Stimulated activated CD4-positive, alpha-beta T cell treated with anti-CD3 and anti-CD28 coated beads, Interleukin-1b, Interleukin-23, amount 100 ng/mL, for 4 hours (primary cell): ENCODE results near the gene ADAD1.
"Not testable (repeated sequence)": the region's sequence is repeated elsewhere in the genome, so short reads cannot be mapped to it uniquely, and the experiment has no call there.

ENCODE experiments used
- DNase-seq, 2 donors: peaks; one replicate each; pipeline ENCODE4 v3.0.0-alpha.2; 2020; ENCODE audit warnings: low read depth in 2 of 2

ADAD1 gene

DNA sequence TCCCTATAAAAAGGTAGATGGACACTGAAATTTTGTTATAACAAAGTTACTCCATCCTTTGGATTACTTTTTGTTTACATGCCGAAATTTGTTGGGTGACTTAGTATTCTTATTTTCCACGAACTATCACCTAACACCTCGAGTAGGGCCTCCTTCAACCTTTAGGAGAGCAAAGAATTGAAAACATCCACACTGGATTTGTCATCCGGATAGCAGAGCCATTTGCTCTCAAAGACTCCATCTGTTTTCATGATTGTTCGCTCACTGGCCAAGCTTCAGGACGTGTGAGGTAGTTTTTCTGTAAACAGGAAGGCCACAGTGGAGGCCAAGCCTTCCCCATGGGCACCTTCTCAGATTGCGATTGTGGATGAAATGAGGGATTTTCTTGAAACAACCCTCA lies at the start of gene ADAD1:
Gene ADAD1 (plus strand): TSS at position 301 of the 400 bp plus-strand sequence. CDS start 1,059 bp downstream, outside the sequence.
- no peak for DNase-seq

DNA sequence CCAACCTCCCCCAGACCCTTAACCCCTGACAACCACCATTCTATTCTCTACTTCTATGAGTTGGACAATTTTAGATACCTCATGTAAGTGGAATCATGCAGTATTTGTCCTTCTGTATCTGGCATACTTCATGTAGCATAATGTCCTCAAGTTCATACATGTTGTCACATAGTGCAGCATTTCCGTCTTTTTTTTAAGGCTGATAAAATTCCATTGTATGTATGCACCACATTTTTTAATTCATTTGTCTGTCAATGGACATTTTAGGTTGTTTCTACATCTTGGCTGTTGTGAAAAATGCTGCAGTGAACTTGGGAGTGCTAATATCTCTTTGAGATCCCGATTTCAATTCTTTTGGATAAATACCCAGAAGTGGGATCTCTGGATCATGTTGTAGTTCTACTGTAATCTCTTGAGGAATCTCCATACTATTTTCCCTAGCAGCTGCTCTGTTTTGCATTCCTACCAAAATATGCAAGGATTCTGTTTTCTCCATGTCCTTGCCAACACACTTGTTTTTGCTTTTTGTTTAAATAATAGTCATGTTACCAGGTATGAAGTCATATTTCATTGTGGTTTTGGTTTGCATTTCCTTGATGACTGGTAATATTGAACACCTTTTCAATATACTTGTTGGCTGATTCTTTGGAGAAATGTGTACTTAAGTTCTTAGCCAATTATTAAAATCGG lies 48.8 kb upstream of the ADAD1 start:
- DNase-seq = no peak

DNA sequence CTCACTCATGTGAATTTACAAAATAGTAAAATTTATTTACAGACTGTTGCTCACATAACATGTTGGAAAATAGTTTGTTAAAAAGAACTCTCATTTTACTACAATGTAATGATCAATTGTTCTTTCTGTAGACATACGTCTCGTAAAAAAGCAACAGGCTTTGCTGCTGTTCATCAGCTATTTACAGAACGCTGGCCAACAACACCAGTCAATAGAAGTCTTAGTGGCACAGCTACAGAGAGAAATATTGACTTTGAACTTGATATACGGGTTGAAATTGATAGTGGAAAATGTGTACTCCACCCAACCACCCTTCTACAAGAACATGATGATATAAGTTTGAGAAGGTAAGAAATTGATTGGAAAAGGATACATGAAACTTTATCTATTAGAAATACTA lies 47.6 kb upstream of the ADAD1 start:
- DNase-seq = no peak

DNA sequence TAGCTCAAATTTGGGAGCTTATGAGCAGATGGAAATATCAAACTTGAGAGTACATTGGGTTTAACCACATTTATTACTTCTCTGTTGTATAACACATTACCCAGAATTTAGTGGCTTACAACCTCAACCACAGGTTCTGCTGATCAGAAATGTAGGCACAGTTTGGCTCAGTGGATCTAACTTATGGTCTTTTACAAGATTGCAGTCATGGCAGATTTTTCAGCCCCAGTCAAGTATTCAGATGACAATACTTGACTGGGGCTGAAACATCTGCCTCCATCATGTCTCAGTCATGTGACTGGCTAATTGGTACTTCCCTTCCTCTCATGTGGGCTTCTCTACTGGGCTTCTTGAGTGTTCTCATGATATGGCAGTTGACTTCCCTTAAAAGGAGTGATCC lies 44.0 kb upstream of the ADAD1 start:
- no peak for DNase-seq

DNA sequence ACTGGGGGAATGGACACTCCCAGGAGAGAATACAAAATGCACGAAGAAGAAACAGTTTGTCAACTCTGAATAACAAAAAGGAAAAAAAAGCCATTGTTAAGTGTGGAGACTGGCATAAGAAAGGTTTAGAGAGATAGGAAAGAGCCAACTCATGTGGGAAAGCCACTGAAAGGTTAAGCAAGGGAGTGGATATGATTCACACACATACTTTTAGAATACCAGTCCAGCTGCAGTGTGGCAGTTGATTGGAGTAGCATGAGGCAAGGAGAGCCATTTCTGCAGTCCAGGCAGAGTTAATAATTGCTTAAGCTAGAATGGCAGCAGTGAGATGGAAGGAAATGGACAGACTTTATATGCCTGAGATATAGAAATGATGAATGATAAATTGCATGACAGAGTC lies 36.9 kb upstream of the ADAD1 start:
- no peak for DNase-seq

DNA sequence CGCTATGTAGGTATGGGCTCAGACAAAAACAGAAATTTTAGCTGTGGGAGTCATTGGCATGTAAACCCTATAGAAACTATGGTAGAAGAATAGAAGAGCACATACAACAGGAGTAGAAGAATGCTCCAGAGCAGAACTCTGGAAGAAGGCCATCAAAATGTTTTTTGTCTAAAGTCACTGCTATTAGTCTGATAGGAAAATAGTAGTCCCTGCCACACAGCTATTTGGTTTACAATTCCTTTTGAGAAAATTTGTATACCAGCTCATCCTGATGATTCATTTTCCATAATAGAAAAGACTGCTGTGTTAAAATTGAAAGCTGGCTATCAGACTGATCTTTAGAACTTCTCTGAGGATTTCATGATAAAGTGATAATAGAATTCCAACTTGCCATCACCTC lies 32.8 kb upstream of the ADAD1 start:
- DNase-seq = no peak

DNA sequence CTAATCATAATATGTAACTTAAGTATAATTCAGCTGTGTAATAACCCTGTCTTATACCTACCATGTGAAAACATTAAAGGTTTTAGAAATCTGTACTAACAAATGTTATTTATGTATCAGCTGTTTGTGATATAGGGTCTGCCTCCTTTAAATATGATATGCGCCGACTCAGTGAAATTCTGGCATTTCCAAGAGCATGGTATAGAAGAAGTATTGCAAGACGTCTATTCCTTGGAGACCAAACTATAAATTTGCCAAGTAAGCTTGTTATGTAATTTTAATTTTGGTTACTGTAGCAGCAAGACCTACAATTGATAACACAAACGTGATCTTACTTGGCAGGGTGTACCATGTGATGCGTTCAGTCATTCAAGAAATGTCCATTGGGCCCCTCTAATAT lies 32.3 kb upstream of the ADAD1 start:
- no peak for DNase-seq

DNA sequence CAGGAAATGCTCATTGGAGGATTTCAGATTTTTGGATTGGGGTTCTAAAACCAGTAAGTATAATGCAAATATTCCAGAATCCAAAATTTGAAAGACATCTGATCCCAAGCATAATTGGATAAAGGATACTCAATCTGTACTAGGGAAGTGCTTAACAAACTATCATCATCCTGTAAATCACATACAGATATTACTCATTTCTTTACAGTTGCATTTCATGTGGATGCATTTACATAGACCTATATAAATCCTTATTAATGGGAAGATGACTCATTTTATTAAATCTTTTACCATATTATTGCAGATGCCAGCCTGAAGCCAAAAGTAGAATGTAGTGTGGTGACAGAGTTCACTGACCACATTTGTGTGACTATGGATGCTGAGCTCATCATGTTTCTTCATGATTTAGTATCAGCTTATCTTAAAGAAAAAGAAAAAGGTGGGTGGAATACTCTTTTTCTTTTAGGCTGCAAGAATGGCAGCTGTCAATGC lies 22.4 kb upstream of the ADAD1 start:
- DNase-seq = no peak

DNA sequence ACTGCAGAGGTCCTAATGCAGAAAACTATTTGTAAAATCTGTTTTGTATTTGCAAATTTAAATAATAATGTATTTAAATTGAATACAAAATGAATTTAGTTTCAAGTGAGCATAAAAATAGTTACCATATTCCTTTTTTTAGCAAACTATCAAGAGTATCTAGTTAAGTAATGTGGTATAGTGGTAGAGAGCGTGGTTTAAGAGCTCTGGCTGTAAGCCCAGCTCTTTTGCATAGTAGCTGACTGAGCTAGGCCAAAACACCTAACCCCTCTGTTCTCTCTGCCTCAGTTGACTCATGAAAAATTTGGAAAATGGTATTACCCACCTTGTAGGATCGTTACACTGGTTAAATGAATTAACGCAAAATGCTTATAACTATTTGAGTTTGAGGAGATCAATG lies 18.1 kb upstream of the ADAD1 start:
- DNase-seq = no peak

DNA sequence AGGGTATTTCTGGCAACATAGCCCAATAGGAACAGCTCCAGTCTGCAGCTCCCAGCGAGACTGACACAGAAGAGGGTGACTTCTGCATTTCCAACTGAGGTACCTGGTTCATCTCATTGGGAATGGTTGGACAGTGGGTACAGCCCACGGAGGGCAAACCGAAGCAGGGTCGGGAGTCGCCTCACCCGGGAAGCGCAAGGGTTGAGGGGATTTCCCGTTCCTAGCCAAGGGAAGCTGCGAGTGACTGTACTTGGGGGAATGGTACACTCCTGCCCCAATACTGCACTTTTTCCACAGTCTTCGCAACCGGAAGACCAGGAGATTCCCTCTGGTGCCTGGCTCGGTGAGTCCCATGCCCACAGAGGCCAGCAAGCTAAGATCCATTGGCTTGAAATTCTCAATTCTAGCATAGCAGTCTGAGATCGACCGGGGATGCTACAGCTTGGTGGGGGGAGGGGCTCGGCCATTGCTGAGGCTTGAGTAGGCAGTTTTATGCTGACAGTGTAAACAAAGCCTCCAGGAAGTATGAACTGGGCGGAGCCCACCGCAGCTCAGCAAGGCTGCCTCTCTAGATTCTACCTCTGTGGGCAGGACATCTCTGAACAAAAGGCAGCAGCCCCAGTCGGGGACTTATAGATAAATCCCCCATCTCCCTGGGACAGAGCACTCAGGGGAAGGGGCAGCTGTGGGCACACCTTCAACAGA lies 14.0 kb upstream of the ADAD1 start:
- DNase-seq = peak in 1 of 2 donors; percentile 0

DNA sequence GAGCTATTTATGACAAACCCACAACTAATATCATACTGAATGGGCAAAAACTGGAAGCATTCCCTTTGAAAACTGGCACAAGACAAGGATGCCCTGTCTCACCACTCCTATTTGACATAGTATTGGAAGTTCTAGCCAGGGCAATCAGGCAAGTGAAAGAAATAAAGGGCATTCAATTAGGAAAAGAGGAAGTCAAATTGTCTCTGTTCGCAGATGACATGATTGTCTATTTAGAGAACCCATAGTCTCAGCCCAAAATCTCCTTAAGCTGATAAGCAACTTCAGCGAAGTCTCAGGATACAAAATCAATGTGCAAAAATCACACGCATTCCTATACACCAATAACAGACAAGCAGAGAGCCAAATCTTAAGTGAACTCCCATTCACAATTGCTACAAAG lies 10.0 kb upstream of the ADAD1 start:
- DNase-seq = not testable (repeated sequence)

DNA sequence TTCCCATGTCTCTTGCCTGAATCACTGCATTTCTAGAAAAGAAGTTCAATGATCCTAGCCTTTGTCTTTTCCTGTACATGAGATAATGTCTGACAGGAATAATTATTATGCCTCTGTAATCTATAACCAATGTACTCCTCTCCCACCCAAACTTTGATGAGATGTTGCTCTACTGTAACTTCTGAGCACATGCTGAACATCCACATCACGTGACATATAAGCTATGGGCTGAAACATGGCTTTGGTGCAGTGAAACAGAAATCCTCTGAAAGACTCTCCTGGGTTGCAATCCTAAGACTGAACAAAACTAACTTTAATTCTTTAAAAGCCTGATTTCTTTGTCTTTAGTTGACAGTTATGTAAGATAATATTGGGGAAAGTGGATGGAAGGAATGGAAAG lies 1.5 kb upstream of the ADAD1 start:
- DNase-seq = no peak

DNA sequence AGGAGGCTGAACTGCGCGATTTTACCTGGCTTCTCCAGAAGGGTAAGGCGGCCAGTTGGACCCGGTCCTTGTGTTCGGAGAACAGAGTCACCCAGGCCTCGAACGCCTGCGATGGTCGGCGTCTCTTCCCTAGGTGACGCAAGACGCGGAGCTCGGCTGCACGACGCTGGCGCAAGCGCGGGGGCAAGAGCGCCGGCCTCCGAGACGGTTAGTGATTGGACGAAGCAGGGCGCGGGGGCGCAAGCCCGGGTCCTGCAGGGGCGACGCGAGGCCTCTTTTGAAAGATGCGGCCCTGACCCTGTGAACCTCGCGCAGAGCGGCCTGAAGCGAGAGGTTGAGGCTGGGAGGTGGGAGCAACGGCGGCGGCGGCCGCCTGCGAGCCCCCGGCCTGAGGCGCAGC lies 428 bp downstream of the ADAD1 start:
- DNase-seq = no peak

DNA sequence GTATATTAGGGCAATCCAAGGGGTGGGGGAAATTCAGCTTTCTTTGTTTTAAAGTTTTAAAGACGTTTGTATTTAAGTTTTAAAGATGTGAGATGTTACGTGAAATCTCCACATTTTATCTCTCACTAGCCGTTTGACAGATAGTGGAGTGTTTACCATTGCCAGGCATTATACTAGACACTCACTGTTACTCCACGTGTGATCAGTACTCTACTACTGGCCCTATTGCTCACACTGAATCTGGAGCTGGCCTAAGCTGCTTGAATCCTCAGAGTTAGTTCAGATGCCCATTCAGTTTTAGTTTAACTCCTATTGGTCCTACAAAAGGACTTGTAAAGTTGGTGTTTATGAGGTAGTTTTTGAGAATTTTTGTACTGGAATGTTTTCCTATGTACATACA lies 4.5 kb downstream of the ADAD1 start:
- DNase-seq = no peak

DNA sequence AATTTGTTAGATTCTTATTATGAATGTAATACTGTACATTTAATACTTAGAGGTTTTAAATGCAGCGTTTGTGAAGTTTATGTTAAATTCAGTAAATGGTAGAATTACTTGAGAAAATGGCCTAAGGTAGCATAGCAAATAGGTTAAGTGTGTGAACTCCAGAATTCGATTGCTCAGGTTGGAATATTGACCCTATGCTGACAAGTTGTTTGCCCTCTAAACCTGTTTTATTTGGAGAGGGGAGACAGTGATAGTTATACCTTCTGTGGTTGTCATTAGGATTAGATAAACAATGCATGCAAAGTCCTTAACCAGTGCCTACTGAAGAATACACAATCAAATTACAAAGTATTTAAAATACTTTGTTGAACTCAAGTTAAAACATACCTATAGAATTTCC lies 5.4 kb downstream of the ADAD1 start:
- no peak for DNase-seq

DNA sequence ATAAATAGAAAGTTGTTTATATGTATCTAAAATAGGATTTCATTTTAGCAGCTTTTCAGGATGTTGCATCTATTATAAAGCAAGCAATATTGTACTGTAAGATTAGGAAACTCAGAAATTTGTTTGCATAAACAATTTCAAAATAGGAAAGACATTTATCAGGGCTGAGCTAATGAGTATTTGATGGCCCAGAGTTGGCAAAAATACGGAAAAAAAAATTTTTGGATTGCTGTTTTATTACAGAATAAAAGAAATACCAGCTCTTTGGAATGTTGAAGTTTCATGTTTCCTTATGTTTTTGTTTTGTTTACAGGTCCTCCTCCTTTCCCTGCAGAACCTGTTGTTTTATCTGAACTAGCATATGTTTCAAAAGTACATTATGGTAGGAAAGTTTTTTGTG lies 14.5 kb downstream of the ADAD1 start:
- no peak for DNase-seq

DNA sequence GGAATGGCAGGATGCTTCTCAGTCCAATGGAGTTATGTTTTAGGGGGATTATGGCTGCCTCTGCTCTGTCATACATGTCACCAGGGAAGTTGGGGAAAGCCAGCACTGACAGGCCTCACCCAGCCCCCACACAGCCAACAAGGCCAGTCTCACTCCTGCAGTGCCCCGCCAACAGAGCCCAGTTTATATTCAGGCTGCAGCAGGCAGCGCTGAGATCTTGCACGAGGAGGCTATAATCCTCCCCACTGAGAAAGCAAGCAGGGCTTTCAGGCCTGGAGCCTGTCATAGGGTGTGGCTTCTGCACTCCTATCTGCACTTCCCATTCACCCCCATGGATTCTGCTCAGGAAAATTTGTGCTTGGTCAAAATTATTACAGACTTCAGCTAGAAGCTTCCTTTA lies 25.1 kb downstream of the ADAD1 start:
- DNase-seq = no peak

DNA sequence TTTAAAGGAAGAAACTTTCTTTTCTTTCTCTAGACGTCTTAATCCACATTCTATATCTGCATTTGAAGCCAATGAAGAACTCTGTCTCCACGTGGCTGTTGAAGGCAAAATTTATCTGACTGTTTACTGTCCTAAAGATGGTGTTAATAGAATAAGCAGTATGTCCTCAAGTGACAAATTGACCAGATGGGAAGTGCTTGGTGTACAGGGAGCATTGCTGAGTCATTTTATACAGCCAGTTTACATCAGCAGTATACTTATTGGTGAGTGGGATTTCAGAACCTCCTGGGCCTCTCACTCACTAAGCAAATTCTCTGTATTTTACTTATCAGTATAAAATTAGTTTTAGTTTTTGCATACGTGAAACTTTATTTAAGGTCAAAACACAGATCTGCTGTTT lies 33.7 kb downstream of the ADAD1 start:
- no peak for DNase-seq

DNA sequence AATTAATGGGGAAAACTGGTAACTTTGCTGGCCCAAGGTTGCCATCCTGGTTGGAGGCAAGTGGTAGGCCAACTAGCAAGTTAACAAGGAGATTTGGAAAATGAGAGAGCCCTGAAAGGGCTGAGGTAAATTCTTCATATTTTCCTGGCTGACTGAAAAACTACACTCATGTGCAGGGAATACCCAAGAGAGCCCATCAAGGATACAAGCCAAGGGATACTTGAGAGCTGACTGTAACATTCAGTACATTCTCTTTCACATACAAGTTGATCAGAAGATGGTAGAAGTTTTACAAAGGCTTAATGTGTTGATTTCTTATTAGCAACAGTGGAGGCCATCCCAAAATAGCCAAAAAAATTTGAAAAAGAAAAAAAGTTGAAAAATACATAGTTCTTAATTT lies 44.4 kb downstream of the ADAD1 start:
- DNase-seq = no peak

DNA sequence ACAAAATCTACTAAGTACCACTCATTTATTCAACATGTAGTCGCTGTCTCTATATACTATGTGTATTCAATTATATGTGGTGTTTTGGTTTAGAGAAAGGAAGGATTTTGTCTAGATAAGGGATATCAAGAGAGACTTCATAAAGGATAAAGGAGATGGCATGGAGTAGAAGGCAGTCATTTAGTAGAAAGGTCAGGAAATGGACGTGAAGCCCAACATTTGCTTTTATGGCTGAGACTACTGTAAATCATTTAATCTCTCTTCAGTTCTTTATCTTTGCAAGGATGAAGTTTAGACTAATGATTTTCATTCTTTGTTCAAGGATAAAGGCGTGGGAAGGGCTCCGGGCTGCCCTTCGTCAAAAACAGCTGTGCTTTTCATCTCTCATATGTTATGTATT lies 52.5 kb downstream of the ADAD1 start:
- DNase-seq = no peak

DNA sequence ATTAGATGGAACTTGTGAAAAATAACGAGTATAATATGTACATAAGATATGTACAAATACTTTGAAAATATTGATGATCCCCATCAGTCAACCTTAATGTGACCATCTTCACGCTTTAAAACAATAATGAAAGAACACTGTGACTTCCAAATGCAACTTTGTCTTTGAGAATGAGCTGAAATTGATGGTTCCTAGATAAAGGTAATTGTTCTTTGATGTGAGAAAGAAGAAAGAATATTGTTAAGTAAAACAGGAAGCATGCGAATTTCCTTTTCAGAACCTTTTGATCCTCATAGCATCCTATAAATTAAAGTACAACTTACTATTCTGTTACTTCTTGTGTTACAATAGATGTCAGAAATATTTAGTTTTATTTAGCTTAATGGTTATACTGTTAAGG lies 55.5 kb downstream of the ADAD1 start:
- DNase-seq = no peak

DNA sequence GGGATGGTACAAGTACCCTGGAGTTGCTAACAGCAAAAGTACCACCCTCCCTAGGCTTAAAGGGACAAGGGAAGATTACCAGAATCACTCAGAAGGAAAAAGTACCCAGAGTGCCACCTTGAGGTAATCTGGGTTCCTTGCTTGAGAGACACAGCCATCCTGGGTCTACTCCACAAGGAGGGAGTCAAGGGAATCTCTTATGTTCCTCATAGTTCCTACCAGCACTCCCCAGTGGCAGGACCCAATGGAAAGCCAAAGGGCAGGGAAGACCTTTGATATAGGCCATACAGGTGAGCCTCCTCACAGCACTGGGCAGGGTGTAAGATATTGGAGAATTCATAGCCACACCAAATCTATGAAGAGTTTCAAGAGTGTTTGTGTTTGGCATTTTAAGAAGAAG lies 72.0 kb downstream of the ADAD1 start:
- DNase-seq = peak; percentile 41 to 59

DNA sequence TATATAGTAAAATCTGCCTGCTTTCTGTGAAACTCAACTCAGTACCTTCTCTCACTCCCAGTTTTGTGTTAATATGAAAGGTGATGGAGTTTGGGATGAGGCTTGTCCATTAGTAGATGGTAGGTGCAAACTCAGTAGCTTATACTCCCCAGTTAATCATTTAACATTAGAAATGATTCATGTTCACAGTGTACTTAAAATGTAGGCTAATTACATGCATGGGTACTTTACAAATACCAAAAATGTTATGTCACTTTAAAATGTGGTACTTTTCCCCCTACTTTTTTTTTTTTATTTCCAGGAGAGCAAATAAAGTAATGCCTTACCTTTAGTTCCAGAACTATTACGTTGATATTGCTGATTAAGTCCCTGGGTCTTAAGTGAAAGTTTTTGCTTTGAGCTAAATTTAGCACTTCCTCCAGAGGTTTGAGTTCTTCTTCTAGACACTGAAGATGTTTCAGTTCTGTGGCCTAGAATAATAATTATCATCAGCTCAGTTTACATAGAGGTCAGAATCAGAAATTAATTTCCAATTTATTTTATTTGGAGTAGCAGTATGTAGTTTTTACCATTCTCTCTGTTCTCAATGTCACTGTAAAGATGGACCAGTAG lies 74.7 kb downstream of the ADAD1 start:
- no peak for DNase-seq
